Stomach smooth muscle (tissue), 2 donors: ENCODE data around the gene ZNF616.

ENCODE experiments used
- H3K27ac ChIP-seq: one replicate; pipeline ENCODE4 v1.7.0; 2013; ENCODE audit warnings: mild to moderate bottlenecking, low read length, inconsistent platforms
- H3K27me3 ChIP-seq, 2 donors: one replicate each; pipeline ENCODE4 v1.7.0; 2013; ENCODE audit warnings: low read length in 2 of 2; ENCODE audit not compliant: insufficient read depth in 2 of 2, control insufficient read depth in 1 of 2
- H3K36me3 ChIP-seq, 2 donors: one replicate each; pipeline ENCODE4 v1.7.0; 2013; ENCODE audit warnings: low read length in 2 of 2; ENCODE audit not compliant: control insufficient read depth in 2 of 2, insufficient read depth in 2 of 2
- H3K4me1 ChIP-seq: one replicate; pipeline ENCODE4 v1.7.0; 2013; ENCODE audit warnings: low read length; ENCODE audit not compliant: control insufficient read depth, insufficient read depth
- H3K4me3 ChIP-seq, 2 donors: one replicate each; pipeline ENCODE4 v1.7.0; 2013; ENCODE audit warnings: low read length in 2 of 2
- H3K9ac ChIP-seq, 2 donors: one replicate each; pipeline ENCODE4 v1.7.0; 2013; ENCODE audit warnings: low read length in 2 of 2, mild to moderate bottlenecking in 1 of 2
- H3K9me3 ChIP-seq, 2 donors: one replicate each; pipeline ENCODE4 v1.7.0; 2013; ENCODE audit warnings: low read length in 2 of 2; ENCODE audit not compliant: control insufficient read depth in 2 of 2
- donor health status: healthy.
- donor health status: Pancreatic carcinoma.

ZNF616 gene

GRCh38 chr19:52066258-52066863, 73.4 kb downstream of the ZNF616 start:
- H3K9ac ChIP-seq, result no peak overlapping the region
- peak overlapping the region in 1 of 2 donors; percentile 18 for H3K4me3 ChIP-seq
- no peak overlapping the region for H3K27ac ChIP-seq
- peaks cover 44 to 60% of the 10 kb centered on the region in 2 donors for H3K36me3 ChIP-seq
- H3K27me3 ChIP-seq, result no peaks in the 10 kb centered on the region
- peaks cover 20 to 32% of the 10 kb centered on the region in 2 donors for H3K9me3 ChIP-seq
- H3K4me1 ChIP-seq, result no peaks in the 10 kb centered on the region

GRCh38 chr19:52065399-52065798, 74.3 kb downstream of the ZNF616 start:
- no peak overlapping the region for H3K4me3 ChIP-seq
- H3K36me3 ChIP-seq, result peaks cover 38 to 51% of the 10 kb centered on the region in 2 donors
- no peaks in the 10 kb centered on the region for H3K27me3 ChIP-seq
- H3K9me3 ChIP-seq, result peaks cover 17 to 25% of the 10 kb centered on the region in 2 donors
- H3K27ac ChIP-seq, result no peak overlapping the region
- no peaks in the 10 kb centered on the region for H3K4me1 ChIP-seq
- no peak overlapping the region for H3K9ac ChIP-seq
